Measurements from ENCODE around the gene EBF3. TPM values are rescaled to one million over a fixed set of nuclear protein-coding genes. Genes with fewer than 3 reads are reported as not detected.

Gene EBF3
- total and polyA plus RNA-seq, 4 experiments from 2014 or later = not detected

- Histone ChIP-seq H3K9me3 (ENCODE audit: control insufficient read depth in 1 of 2, low read length in 2 of 2) (no peaks in the 10 kb centered on the region), H3K36me3 (ENCODE audit: insufficient read depth, low read length) (no peaks in the 10 kb centered on the region), H3K4me1 (ENCODE audit: insufficient read depth, low read length) (no peaks in the 10 kb centered on the region), H3K27me3 (ENCODE audit: insufficient read depth, low read length) (no peaks in the 10 kb centered on the region), H3K27ac (ENCODE audit: low read depth, low read length) (no peak overlapping the region), H3K4me3 (ENCODE audit: low read length in 2 of 2) (no peak overlapping the region)
- H3K36me3 Mint-ChIP-seq = no peaks in the 10 kb centered on the region
- no peaks in the 10 kb centered on the region for H3K4me1 Mint-ChIP-seq
- ChIA-PET CTCF (ENCODE audit: partially characterized antibody) (interaction anchor here (0.7 to 4.8 kb wide), 7 partner anchors 9 to 250 kb away, joined by 3 to 36 read pairs (median 3); no protein-coding TSS in a partner anchor), POLR2A (ENCODE audit: partially characterized antibody) (no interaction called here)
- no peak overlapping the region for H3K27ac Mint-ChIP-seq
- peaks cover 3 to 7% of the 10 kb centered on the region in 2 donors for H3K27me3 Mint-ChIP-seq
- intact Hi-C loops (cut with micrococcal nuclease) = loop anchor here (1.0 kb wide), 1 partner anchor 250 kb away; no protein-coding TSS in a partner anchor
- H3K4me3 Mint-ChIP-seq = no peak overlapping the region
- DNase-seq = no peak
- H3K9me3 Mint-ChIP-seq = no peaks in the 10 kb centered on the region
Observed at GRCh38 chr10:129876838-129877237, 87.2 kb downstream of the EBF3 start.

GRCh38 chr10:129875993-129876726, 87.9 kb downstream of the EBF3 start:
- Mint-ChIP-seq H3K27ac (no peak overlapping the region), H3K27me3 (peaks cover 3 to 7% of the 10 kb centered on the region in 2 donors), H3K36me3 (no peaks in the 10 kb centered on the region), H3K4me1 (peaks cover 0 to 4% (median 0%) of the 10 kb centered on the region in 4 donors), H3K9me3 (no peaks in the 10 kb centered on the region), H3K4me3 (no peak overlapping the region)
- Histone ChIP-seq H3K27me3 (ENCODE audit: insufficient read depth, low read length) (no peaks in the 10 kb centered on the region), H3K4me3 (ENCODE audit: low read length in 2 of 2) (no peak overlapping the region), H3K9me3 (ENCODE audit: control insufficient read depth in 1 of 2, low read length in 2 of 2) (no peaks in the 10 kb centered on the region), H3K4me1 (ENCODE audit: insufficient read depth, low read length) (no peaks in the 10 kb centered on the region), H3K36me3 (ENCODE audit: insufficient read depth, low read length) (no peaks in the 10 kb centered on the region), H3K27ac (ENCODE audit: low read depth, low read length) (no peak overlapping the region)
- ChIA-PET CTCF (ENCODE audit: partially characterized antibody) (interaction anchor here (0.7 to 4.8 kb wide), 6 partner anchors 10 to 250 kb away, joined by 3 to 36 read pairs (median 3); no protein-coding TSS in a partner anchor), POLR2A (ENCODE audit: partially characterized antibody) (no interaction called here)
- DNase-seq = no peak
- intact Hi-C loops (cut with micrococcal nuclease) = no loop called here

GRCh38 chr10:129873351-129873750, 90.7 kb downstream of the EBF3 start:
- ChIA-PET POLR2A (ENCODE audit: partially characterized antibody) (interaction anchor here (0.6 kb wide), 1 partner anchor 44 kb away, joined by 4 read pairs; no protein-coding TSS in a partner anchor), CTCF (ENCODE audit: partially characterized antibody) (no interaction called here)
- H3K4me1 ChIP-seq (ENCODE audit: insufficient read depth, low read length) = no peaks in the 10 kb centered on the region
- H3K27me3 Mint-ChIP-seq = no peaks in the 10 kb centered on the region
- H3K9me3 Mint-ChIP-seq = no peaks in the 10 kb centered on the region
- intact Hi-C loops (cut with micrococcal nuclease) = no loop called here
- H3K27ac ChIP-seq (ENCODE audit: low read depth, low read length) = no peak overlapping the region
- H3K4me1 Mint-ChIP-seq = peaks cover 0 to 9% (median 0%) of the 10 kb centered on the region in 4 donors
- H3K9me3 ChIP-seq (ENCODE audit: control insufficient read depth in 1 of 2, low read length in 2 of 2) = no peaks in the 10 kb centered on the region
- no peak overlapping the region for H3K4me3 ChIP-seq (ENCODE audit: low read length in 2 of 2)
- H3K4me3 Mint-ChIP-seq = no peak overlapping the region
- H3K27me3 ChIP-seq (ENCODE audit: insufficient read depth, low read length) = no peaks in the 10 kb centered on the region
- no peak for DNase-seq
- H3K36me3 ChIP-seq (ENCODE audit: insufficient read depth, low read length) = no peaks in the 10 kb centered on the region
- H3K36me3 Mint-ChIP-seq = no peaks in the 10 kb centered on the region
- H3K27ac Mint-ChIP-seq = no peak overlapping the region

DNA sequence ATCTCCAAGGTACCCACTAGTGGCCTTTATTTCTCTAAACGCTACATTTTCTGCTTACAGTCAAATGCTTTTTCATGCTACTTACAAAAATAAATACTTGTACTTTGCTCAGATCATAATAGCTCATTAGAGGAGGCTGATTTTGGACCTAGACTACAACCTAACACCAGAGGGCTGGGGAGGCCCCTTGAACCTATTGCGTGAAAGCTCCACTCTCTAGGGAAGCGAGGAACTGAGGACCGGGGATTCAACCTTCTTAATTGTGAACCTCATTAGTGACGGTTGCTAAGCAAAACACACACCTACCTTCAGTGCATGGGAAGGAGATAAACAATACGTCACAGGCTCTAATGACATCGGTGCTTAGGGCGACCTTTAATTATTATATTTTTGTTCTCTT, 92.1 kb downstream of the EBF3 start:
- H3K4me3 ChIP-seq (ENCODE audit: low read length in 2 of 2) = no peak overlapping the region
- no peaks in the 10 kb centered on the region for H3K9me3 Mint-ChIP-seq
- no peak for DNase-seq
- CTCF ChIA-PET (ENCODE audit: partially characterized antibody) = no interaction called here
- H3K4me1 Mint-ChIP-seq = peaks cover 0 to 9% (median 0%) of the 10 kb centered on the region in 4 donors
- no peak overlapping the region for H3K27ac Mint-ChIP-seq
- H3K36me3 Mint-ChIP-seq = no peaks in the 10 kb centered on the region
- no peaks in the 10 kb centered on the region for H3K27me3 ChIP-seq (ENCODE audit: insufficient read depth, low read length)
- intact Hi-C loops (cut with micrococcal nuclease) = no loop called here
- no peaks in the 10 kb centered on the region for H3K27me3 Mint-ChIP-seq
- no peak overlapping the region for H3K27ac ChIP-seq (ENCODE audit: low read depth, low read length)
- no peaks in the 10 kb centered on the region for H3K9me3 ChIP-seq (ENCODE audit: control insufficient read depth in 1 of 2, low read length in 2 of 2)
- no peak overlapping the region for H3K4me3 Mint-ChIP-seq
- POLR2A ChIA-PET (ENCODE audit: partially characterized antibody) = no interaction called here
- H3K36me3 ChIP-seq (ENCODE audit: insufficient read depth, low read length) = no peaks in the 10 kb centered on the region
- H3K4me1 ChIP-seq (ENCODE audit: insufficient read depth, low read length) = no peaks in the 10 kb centered on the region

- no peak overlapping the region for H3K27ac Mint-ChIP-seq
- ChIA-PET CTCF (ENCODE audit: partially characterized antibody) (no interaction called here), POLR2A (ENCODE audit: partially characterized antibody) (no interaction called here)
- no peaks in the 10 kb centered on the region for H3K9me3 ChIP-seq (ENCODE audit: control insufficient read depth in 1 of 2, low read length in 2 of 2)
- DNase-seq = no peak
- no peaks in the 10 kb centered on the region for H3K9me3 Mint-ChIP-seq
- no peak overlapping the region for H3K27ac ChIP-seq (ENCODE audit: low read depth, low read length)
- H3K4me1 Mint-ChIP-seq = peaks cover 0 to 9% (median 0%) of the 10 kb centered on the region in 4 donors
- H3K4me1 ChIP-seq (ENCODE audit: insufficient read depth, low read length) = no peaks in the 10 kb centered on the region
- H3K4me3 Mint-ChIP-seq = no peak overlapping the region
- H3K36me3 ChIP-seq (ENCODE audit: insufficient read depth, low read length) = no peaks in the 10 kb centered on the region
- intact Hi-C loops (cut with micrococcal nuclease) = no loop called here
- no peaks in the 10 kb centered on the region for H3K36me3 Mint-ChIP-seq
- no peaks in the 10 kb centered on the region for H3K27me3 Mint-ChIP-seq
- no peaks in the 10 kb centered on the region for H3K27me3 ChIP-seq (ENCODE audit: insufficient read depth, low read length)
- no peak overlapping the region for H3K4me3 ChIP-seq (ENCODE audit: low read length in 2 of 2)
Observed at GRCh38 chr10:129870961-129871621, 93.0 kb downstream of the EBF3 start.

DNA sequence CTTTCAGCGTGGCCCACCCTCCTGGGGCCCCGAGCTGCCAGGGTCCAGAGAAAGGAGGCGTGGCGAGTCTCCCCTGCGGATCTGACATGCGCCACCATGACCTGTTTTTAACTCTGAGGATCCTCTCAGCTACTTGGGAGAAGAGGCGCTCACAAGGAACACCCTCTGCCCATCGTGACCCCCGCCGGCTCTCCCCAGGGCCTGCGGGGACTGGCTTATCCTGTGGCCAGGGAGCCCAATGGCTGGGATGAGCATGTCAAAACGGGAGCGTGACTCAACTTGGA, 93.7 kb downstream of the EBF3 start:
- H3K4me1 ChIP-seq (ENCODE audit: insufficient read depth, low read length) = no peaks in the 10 kb centered on the region
- ChIA-PET CTCF (ENCODE audit: partially characterized antibody) (no interaction called here), POLR2A (ENCODE audit: partially characterized antibody) (no interaction called here)
- no peak overlapping the region for H3K27ac Mint-ChIP-seq
- H3K4me3 Mint-ChIP-seq = no peak overlapping the region
- H3K9me3 Mint-ChIP-seq = no peaks in the 10 kb centered on the region
- no peak overlapping the region for H3K27ac ChIP-seq (ENCODE audit: low read depth, low read length)
- intact Hi-C loops (cut with micrococcal nuclease) = no loop called here
- H3K4me1 Mint-ChIP-seq = peaks cover 0 to 9% (median 0%) of the 10 kb centered on the region in 4 donors
- H3K36me3 ChIP-seq (ENCODE audit: insufficient read depth, low read length) = no peaks in the 10 kb centered on the region
- H3K27me3 ChIP-seq (ENCODE audit: insufficient read depth, low read length) = no peaks in the 10 kb centered on the region
- no peaks in the 10 kb centered on the region for H3K9me3 ChIP-seq (ENCODE audit: control insufficient read depth in 1 of 2, low read length in 2 of 2)
- H3K4me3 ChIP-seq (ENCODE audit: low read length in 2 of 2) = no peak overlapping the region
- no peaks in the 10 kb centered on the region for H3K27me3 Mint-ChIP-seq
- DNase-seq = no peak
- H3K36me3 Mint-ChIP-seq = no peaks in the 10 kb centered on the region

GRCh38 chr10:129869596-129870473, 94.2 kb downstream of the EBF3 start:
- peak overlapping the region in 1 of 7 donors; percentile 53 for H3K27ac Mint-ChIP-seq
- no peak overlapping the region for H3K4me3 Mint-ChIP-seq
- Histone ChIP-seq H3K27ac (ENCODE audit: low read depth, low read length) (no peak overlapping the region), H3K36me3 (ENCODE audit: insufficient read depth, low read length) (no peaks in the 10 kb centered on the region), H3K4me3 (ENCODE audit: low read length in 2 of 2) (no peak overlapping the region), H3K27me3 (ENCODE audit: insufficient read depth, low read length) (no peaks in the 10 kb centered on the region), H3K4me1 (ENCODE audit: insufficient read depth, low read length) (no peaks in the 10 kb centered on the region), H3K9me3 (ENCODE audit: control insufficient read depth in 1 of 2, low read length in 2 of 2) (no peaks in the 10 kb centered on the region)
- intact Hi-C loops (cut with micrococcal nuclease) = no loop called here
- H3K27me3 Mint-ChIP-seq = no peaks in the 10 kb centered on the region
- DNase-seq = no peak
- no peaks in the 10 kb centered on the region for H3K36me3 Mint-ChIP-seq
- peaks cover 0 to 9% (median 0%) of the 10 kb centered on the region in 4 donors for H3K4me1 Mint-ChIP-seq
- H3K9me3 Mint-ChIP-seq = no peaks in the 10 kb centered on the region
- POLR2A ChIA-PET (ENCODE audit: partially characterized antibody) = no interaction called here
- CTCF ChIA-PET (ENCODE audit: partially characterized antibody) = no interaction called here
